ENCODE measurements around the gene MGST3. TPM values are rescaled to one million over a fixed set of nuclear protein-coding genes. Genes with fewer than 3 reads are reported as not detected.

Gene MGST3
- total RNA-seq, 1 experiment from 2014 or later, result 87.7 TPM

GRCh38 chr1:165666152-165666825 is 35.3 kb downstream of the MGST3 start:
- H3K4ac ChIP-seq (ENCODE audit: low read depth, low read length), result no peak overlapping the region
- H2AFZ ChIP-seq (ENCODE audit: low read length), result no peak overlapping the region
- no peaks in the 10 kb centered on the region for H3K79me2 ChIP-seq (ENCODE audit: insufficient read depth, low read length)
- H3K4me3 Mint-ChIP-seq, result no peak overlapping the region
- no CpG with 5 or more reads among the region's 5 CpGs for WGBS (ENCODE audit: extremely low coverage, insufficient read length, low lambda C conversion rate)
- H2BK20ac ChIP-seq (ENCODE audit: low read depth, low read length, poor library complexity, severe bottlenecking), result no peak overlapping the region
- H3K27ac Mint-ChIP-seq, result no peak overlapping the region
- no peak overlapping the region for H2AK5ac ChIP-seq (ENCODE audit: insufficient read length, low read length)
- no peak overlapping the region for H3K9ac ChIP-seq (ENCODE audit: extremely low read depth, insufficient read length, low read length)
- no peak overlapping the region for H4K8ac ChIP-seq (replicated peaks; ENCODE audit: insufficient read length, low read depth, low read length)
- no peaks in the 10 kb centered on the region for H3K9me3 ChIP-seq (ENCODE audit: control insufficient read depth, low read depth, low read length)
- no peaks in the 10 kb centered on the region for H3K79me1 ChIP-seq (ENCODE audit: insufficient read depth, low read depth, low read length, poor library complexity, severe bottlenecking)
- H3K27me3 Mint-ChIP-seq (ENCODE audit: low read depth), result no peaks in the 10 kb centered on the region
- no peak overlapping the region for H3K23ac ChIP-seq (ENCODE audit: insufficient read length, low read depth, low read length)
- H2BK12ac ChIP-seq (ENCODE audit: insufficient read length, low read depth, low read length), result no peak overlapping the region
- no peak overlapping the region for H3K18ac ChIP-seq (ENCODE audit: insufficient read length, low read depth, low read length)
- H3K4me2 ChIP-seq (ENCODE audit: insufficient read depth, insufficient read length, low read length), result no peak overlapping the region
- no peak overlapping the region for H3K14ac ChIP-seq (ENCODE audit: insufficient read depth, low read length)
- H2BK15ac ChIP-seq (ENCODE audit: low read depth, low read length), result no peak overlapping the region
- H3K4me1 Mint-ChIP-seq, result no peaks in the 10 kb centered on the region
- H2BK120ac ChIP-seq (ENCODE audit: low read depth, low read length, poor library complexity, severe bottlenecking), result no peak overlapping the region
- no peaks in the 10 kb centered on the region for H3K9me3 Mint-ChIP-seq
- no peak overlapping the region for H3K27ac ChIP-seq (ENCODE audit: insufficient read length, low read depth, low read length)
- no peak overlapping the region for H2BK5ac ChIP-seq (ENCODE audit: insufficient read length, low read length)
- no peak overlapping the region for H3T11ph ChIP-seq (ENCODE audit: low read length)
- H3K56ac ChIP-seq (ENCODE audit: insufficient read length, low read depth, low read length), result no peak overlapping the region
- DNase-seq, result no peak
- H3K27me3 ChIP-seq (ENCODE audit: insufficient read depth, low read length), result no peaks in the 10 kb centered on the region
- TF ChIP-seq, protein P1, sequence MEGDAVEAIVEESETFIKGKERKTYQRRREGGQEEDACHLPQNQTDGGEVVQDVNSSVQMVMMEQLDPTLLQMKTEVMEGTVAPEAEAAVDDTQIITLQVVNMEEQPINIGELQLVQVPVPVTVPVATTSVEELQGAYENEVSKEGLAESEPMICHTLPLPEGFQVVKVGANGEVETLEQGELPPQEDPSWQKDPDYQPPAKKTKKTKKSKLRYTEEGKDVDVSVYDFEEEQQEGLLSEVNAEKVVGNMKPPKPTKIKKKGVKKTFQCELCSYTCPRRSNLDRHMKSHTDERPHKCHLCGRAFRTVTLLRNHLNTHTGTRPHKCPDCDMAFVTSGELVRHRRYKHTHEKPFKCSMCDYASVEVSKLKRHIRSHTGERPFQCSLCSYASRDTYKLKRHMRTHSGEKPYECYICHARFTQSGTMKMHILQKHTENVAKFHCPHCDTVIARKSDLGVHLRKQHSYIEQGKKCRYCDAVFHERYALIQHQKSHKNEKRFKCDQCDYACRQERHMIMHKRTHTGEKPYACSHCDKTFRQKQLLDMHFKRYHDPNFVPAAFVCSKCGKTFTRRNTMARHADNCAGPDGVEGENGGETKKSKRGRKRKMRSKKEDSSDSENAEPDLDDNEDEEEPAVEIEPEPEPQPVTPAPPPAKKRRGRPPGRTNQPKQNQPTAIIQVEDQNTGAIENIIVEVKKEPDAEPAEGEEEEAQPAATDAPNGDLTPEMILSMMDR (conservative IDR thresholded peaks at IDR 0.05), result no peak
- no peak overlapping the region for H4K5ac ChIP-seq (ENCODE audit: insufficient read length, low read depth, low read length)
- no peaks in the 10 kb centered on the region for H3K4me1 ChIP-seq (ENCODE audit: insufficient read depth, low read length)
- no peaks in the 10 kb centered on the region for H3K23me2 ChIP-seq (ENCODE audit: insufficient read length, low read depth, low read length, poor library complexity, severe bottlenecking)
- H4K91ac ChIP-seq (ENCODE audit: insufficient read length, low read depth, low read length), result no peak overlapping the region
- peaks cover 15 to 77% (median 62%) of the 10 kb centered on the region in 3 experiments; a peak in 6 of 7 replicates for H3K36me3 Mint-ChIP-seq (ENCODE audit: insufficient read depth in 1 of 3, low read depth in 3 of 3)
- H4K20me1 ChIP-seq (ENCODE audit: control insufficient read depth, insufficient read depth, insufficient read length), result no peaks in the 10 kb centered on the region

Measured in H9 (cell line).